Vagina (tissue), 2 donors: ENCODE results near the gene OARD1. TPM values are rescaled to one million over a fixed set of nuclear protein-coding genes. Genes with fewer than 3 reads are reported as not detected.
A peak's percentile ranks its signal among the peaks of the same experiment; 100 is the strongest.

Experiments
- DNase-seq, 2 donors: peaks; one replicate each; pipeline ENCODE4 v3.0.0-alpha.2; 2017; ENCODE audit errors: extremely low spot score in 2 of 2
- H3K27ac ChIP-seq: fragments of 200-600 bp; sonication (generic); one replicate; pipeline ENCODE4 v1.5.1; 2019
- H3K27me3 ChIP-seq: fragments of 200-600 bp; sonication (generic); one replicate; pipeline ENCODE4 v1.5.1; 2019
- H3K36me3 ChIP-seq, 2 donors: fragments of 200-600 bp; sonication (generic); one replicate each; pipeline ENCODE4 v1.5.1; 2017 to 2019
- H3K4me1 ChIP-seq: fragments of 200-600 bp; sonication (generic); one replicate; pipeline ENCODE4 v1.5.1; 2019
- H3K4me3 ChIP-seq, 2 donors: fragments of 200-600 bp; sonication (generic); 1 replicate in 1 of 2; 2 replicates in 1 of 2; pipeline ENCODE4 v1.5.1; 2016 to 2019
- H3K9me3 ChIP-seq: fragments of 200-600 bp; sonication (generic); one replicate; pipeline ENCODE4 v1.5.1; 2019
- CTCF ChIP-seq, 3 experiments: fragments of 450-650 bp in 2 of 3; fragments of 200-600 bp in 1 of 3; sonication (generic) in 1 of 3; IDR thresholded peaks; one replicate each; pipeline ENCODE4 v1.5.1; 2017 to 2019; ENCODE audit warnings: antibody characterized with exemption in 3 of 3, mild to moderate bottlenecking in 2 of 3, moderate library complexity in 2 of 3
- POLR2A ChIP-seq, 2 donors: fragments of 450-650 bp; IDR thresholded peaks; one replicate each; pipeline ENCODE4 v1.6.1; 2017; ENCODE audit warnings: antibody characterized with exemption in 2 of 2, mild to moderate bottlenecking in 2 of 2, moderate library complexity in 2 of 2
- POLR2AphosphoS5 ChIP-seq, 2 donors: sonication (generic); formaldehyde crosslinking; IDR thresholded peaks; one replicate each; pipeline ENCODE4 v1.9.0; 2017; ENCODE audit warnings: antibody characterized with exemption in 2 of 2, mild to moderate bottlenecking in 2 of 2, low read depth in 1 of 2; ENCODE audit not compliant: insufficient read depth in 1 of 2
- intact Hi-C: fragments of 100-400 bp; cut with DNase I; formaldehyde crosslinking; loops from one replicate; pipeline ENCODE4 v1.15.1; 2023
- total RNA-seq: library from RNA; depleted of rRNA; stranded (reverse); fragments of >200 nt; gene quantifications from one replicate; pipeline ENCODE4 v1.2.3, GENCODE V29; 2016

OARD1 gene
- total RNA-seq, 1 donor from 2014 or later = 14.7 TPM

DNA sequence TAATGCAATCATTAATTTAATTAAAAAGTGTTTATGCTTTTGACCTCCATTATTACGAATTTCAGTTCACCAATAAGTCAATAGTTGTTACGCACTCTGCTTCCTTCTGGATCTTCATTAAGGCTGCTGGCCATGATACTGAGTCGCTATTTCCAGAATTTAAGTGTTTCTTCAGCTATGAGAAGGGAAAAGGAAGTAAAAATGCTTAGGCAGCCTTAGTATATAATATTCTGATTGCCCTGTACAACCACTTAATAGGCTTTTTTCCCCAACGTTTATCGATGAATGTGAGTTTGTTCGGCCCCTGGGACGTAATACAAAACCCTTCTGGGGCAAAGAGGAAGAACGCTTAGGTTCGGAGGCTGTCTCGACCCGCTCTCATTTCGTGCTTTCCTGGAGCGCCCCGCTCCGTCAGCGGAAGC is 644 bp downstream of the OARD1 start:
- H3K27ac ChIP-seq = peak overlapping the region; percentile 99
- intact Hi-C loops = no loop called here
- H3K9me3 ChIP-seq = no peaks in the 10 kb centered on the region
- peak overlapping the region; percentile 91 to 96 for H3K4me3 ChIP-seq
- TF ChIP-seq POLR2AphosphoS5 (IDR thresholded peaks at IDR 0.05; ENCODE audit: insufficient read depth in 1 of 2, low read depth in 1 of 2) = no peak
- peak in 1 of 2 donors; percentile 46 for TF ChIP-seq POLR2A (IDR thresholded peaks at IDR 0.05)
- TF ChIP-seq CTCF (IDR thresholded peaks at IDR 0.05) = no peak
- no peaks in the 10 kb centered on the region for H3K27me3 ChIP-seq
- H3K36me3 ChIP-seq = no peaks in the 10 kb centered on the region
- DNase-seq = no peak
- peaks cover 36% of the 10 kb centered on the region for H3K4me1 ChIP-seq

DNA sequence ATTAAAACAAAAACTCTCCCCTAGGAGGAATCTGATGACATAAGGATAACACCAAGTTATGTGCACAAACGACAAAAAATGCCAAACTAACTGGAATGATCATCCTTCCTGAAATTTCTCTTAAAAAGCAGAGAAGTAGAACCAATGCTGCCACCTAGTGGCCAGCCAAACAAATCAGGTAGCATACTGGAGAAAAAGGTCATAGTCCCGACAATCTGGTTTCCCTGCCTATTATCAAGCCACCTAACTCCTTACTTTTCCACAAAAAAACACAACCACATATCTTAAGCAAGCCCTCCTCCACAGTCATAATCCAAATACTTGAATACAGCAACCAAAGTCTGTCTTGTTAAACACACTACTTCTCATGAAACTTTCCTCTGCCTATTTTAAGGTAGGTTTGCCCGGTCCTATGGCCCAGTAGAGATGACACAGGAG is 5.3 kb downstream of the OARD1 start:
- Histone ChIP-seq H3K9me3 (no peaks in the 10 kb centered on the region), H3K4me3 (no peak overlapping the region), H3K27ac (no peak overlapping the region), H3K36me3 (peaks cover 0 to 7% of the 10 kb centered on the region in 2 donors), H3K4me1 (peaks cover 10% of the 10 kb centered on the region), H3K27me3 (no peaks in the 10 kb centered on the region)
- TF ChIP-seq CTCF (IDR thresholded peaks at IDR 0.05) = peak; percentile 47 to 58 (median 57)
- peak in 1 of 2 donors; percentile 53 for TF ChIP-seq POLR2AphosphoS5 (IDR thresholded peaks at IDR 0.05; ENCODE audit: insufficient read depth in 1 of 2, low read depth in 1 of 2)
- TF ChIP-seq POLR2A (IDR thresholded peaks at IDR 0.05) = no peak
- DNase-seq = no peak
- intact Hi-C loops = no loop called here

DNA sequence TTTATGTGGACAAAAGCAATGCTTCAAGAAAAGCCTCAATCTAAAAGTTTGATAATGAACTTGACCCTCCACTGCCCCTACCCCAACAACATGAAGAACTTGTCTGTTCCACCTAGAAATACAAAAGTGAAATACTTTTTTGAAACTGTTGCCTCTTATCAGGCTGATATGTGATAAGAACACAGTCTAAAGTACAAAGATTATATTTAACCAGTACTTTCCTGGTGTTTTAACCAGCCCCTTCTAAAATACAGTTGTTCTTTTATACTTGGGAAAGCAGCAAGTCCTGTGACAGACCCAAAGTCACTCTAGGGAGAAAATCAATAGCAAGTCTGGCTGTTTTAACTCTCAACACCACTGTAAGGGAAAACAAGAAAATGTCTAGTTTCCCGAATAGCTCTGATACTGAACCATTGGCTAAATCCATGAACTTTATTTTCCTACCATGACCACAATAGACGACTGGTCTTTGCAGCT is 6.6 kb downstream of the OARD1 start:
- intact Hi-C loops = no loop called here
- peaks cover 0 to 12% of the 10 kb centered on the region in 2 donors for H3K36me3 ChIP-seq
- no peak overlapping the region for H3K27ac ChIP-seq

GRCh38 chr6:41064841-41065240 is 7.3 kb downstream of the OARD1 start:
- no peak for DNase-seq
- intact Hi-C loops = no loop called here
- TF ChIP-seq CTCF (IDR thresholded peaks at IDR 0.05) (no peak), POLR2AphosphoS5 (IDR thresholded peaks at IDR 0.05; ENCODE audit: insufficient read depth in 1 of 2, low read depth in 1 of 2) (no peak), POLR2A (IDR thresholded peaks at IDR 0.05) (no peak)
- Histone ChIP-seq H3K36me3 (peaks cover 0 to 12% of the 10 kb centered on the region in 2 donors), H3K27ac (no peak overlapping the region), H3K4me1 (peaks cover 9% of the 10 kb centered on the region), H3K9me3 (no peaks in the 10 kb centered on the region), H3K27me3 (no peaks in the 10 kb centered on the region), H3K4me3 (no peak overlapping the region)

More for the DNA sequence above, 6.6 kb downstream of the OARD1 start:
- DNase-seq = no peak
- no peak overlapping the region for H3K4me3 ChIP-seq
- no peaks in the 10 kb centered on the region for H3K9me3 ChIP-seq
- TF ChIP-seq CTCF (IDR thresholded peaks at IDR 0.05) (no peak), POLR2AphosphoS5 (IDR thresholded peaks at IDR 0.05; ENCODE audit: insufficient read depth in 1 of 2, low read depth in 1 of 2) (no peak), POLR2A (IDR thresholded peaks at IDR 0.05) (no peak)
- peaks cover 10% of the 10 kb centered on the region for H3K4me1 ChIP-seq
- no peaks in the 10 kb centered on the region for H3K27me3 ChIP-seq

DNA sequence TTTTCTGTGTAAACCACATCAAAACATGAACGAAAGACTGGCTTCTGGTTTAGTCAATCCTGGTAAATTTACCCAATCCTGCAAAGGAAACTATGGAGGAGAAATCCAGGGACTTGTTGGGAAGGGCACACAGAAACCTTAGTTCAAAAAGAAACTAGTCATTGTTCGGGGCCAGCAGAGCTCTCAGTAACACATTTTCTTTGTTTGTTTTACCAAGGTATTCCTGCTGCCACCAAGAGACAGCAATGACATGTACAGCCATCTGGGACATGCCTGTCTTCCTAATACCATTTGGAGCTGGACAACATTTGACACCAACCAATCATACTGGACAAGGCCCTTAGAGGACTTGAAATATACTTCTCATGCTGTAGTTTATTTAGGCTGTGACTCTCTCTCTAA is 8.3 kb downstream of the OARD1 start:
- no peaks in the 10 kb centered on the region for H3K27me3 ChIP-seq
- DNase-seq = no peak
- peaks cover 9% of the 10 kb centered on the region for H3K4me1 ChIP-seq
- intact Hi-C loops = no loop called here
- H3K27ac ChIP-seq = no peak overlapping the region
- H3K4me3 ChIP-seq = no peak overlapping the region
- H3K36me3 ChIP-seq = peaks cover 0 to 12% of the 10 kb centered on the region in 2 donors
- TF ChIP-seq POLR2A (IDR thresholded peaks at IDR 0.05) (no peak), POLR2AphosphoS5 (IDR thresholded peaks at IDR 0.05; ENCODE audit: insufficient read depth in 1 of 2, low read depth in 1 of 2) (no peak), CTCF (IDR thresholded peaks at IDR 0.05) (no peak)
- H3K9me3 ChIP-seq = no peaks in the 10 kb centered on the region
